Left lung (tissue), 10 donors: ENCODE measurements around the gene NELFA. TPM values are rescaled to one million over a fixed set of nuclear protein-coding genes. Genes with fewer than 3 reads are reported as not detected.

ENCODE experiments used
- ATAC-seq: fragments of 200-7000 bp; cut with Tn5 transposase; one replicate; pipeline ENCODE4 v1.9.1; 2020; ENCODE audit warnings: moderate library complexity
- DNase-seq, 4 donors: peaks; one replicate each; pipeline ENCODE4 v3.0.0-alpha.2; 2013 to 2020
- H3K27ac ChIP-seq, 2 donors: fragments of 200-600 bp; sonication (generic) in 1 of 2; one replicate each; pipeline versions ENCODE4 v1.5.0 to v1.8.0; 2020 to 2021
- H3K27me3 ChIP-seq, 2 donors: fragments of 200-600 bp; sonication (generic) in 1 of 2; one replicate each; pipeline versions ENCODE4 v1.5.0 to v1.8.0; 2020 to 2021
- H3K36me3 ChIP-seq, 2 donors: fragments of 200-600 bp; sonication (generic) in 1 of 2; one replicate each; pipeline versions ENCODE4 v1.5.0 to v1.8.0; 2020 to 2021
- H3K4me1 ChIP-seq, 2 donors: fragments of 200-600 bp; one replicate each; pipeline ENCODE4 v1.8.0; 2021
- H3K4me3 ChIP-seq, 2 donors: fragments of 200-600 bp; sonication (generic) in 1 of 2; one replicate each; pipeline versions ENCODE4 v1.5.0 to v1.8.0; 2020 to 2021; ENCODE audit warnings: mild to moderate bottlenecking in 1 of 2
- H3K9me3 ChIP-seq, 2 donors: fragments of 200-600 bp; sonication (generic) in 1 of 2; one replicate each; pipeline versions ENCODE4 v1.5.0 to v1.8.0; 2020 to 2021
- intact Hi-C, 2 donors: fragments of 100-400 bp; cut with DNase I; formaldehyde crosslinking; loops; one replicate each; pipeline versions ENCODE4 v1.11.2 to v1.14.2; 2022
- polyA plus RNA-seq, 6 donors: library from polyadenylated mRNA; unstranded; fragments of 120-200 nt; gene quantifications; one replicate each; pipeline ENCODE4 v1.2.1, GENCODE V29; 2013; ENCODE audit not compliant: insufficient read length in 6 of 6
- total RNA-seq, 2 donors: library from RNA; stranded (reverse); fragmentation: NEBNext Ultra II Directional; extraction: Animal tissue kit (Norgen Biotek cat#: 25700); gene quantifications; one replicate each; pipeline ENCODE4 v1.2.1, GENCODE V29; 2021
- TF ChIP-seq, protein P1 (sequence below), 2 donors: fragments of 200-600 bp; sonication (generic) in 1 of 2; IDR thresholded peaks; one replicate each; pipeline versions ENCODE4 v1.5.0 to v1.8.0; 2021; ENCODE audit warnings: antibody characterized with exemption in 2 of 2
- donor health status: DM: no; HTN: yes; CAD: no.
- donor health status: DM: no; HTN: no; CAD: no.

The NELFA gene
- total and polyA plus RNA-seq, 8 donors, result 22.5 to 36.4 (median 30.7) TPM

- TF ChIP-seq, protein P1, sequence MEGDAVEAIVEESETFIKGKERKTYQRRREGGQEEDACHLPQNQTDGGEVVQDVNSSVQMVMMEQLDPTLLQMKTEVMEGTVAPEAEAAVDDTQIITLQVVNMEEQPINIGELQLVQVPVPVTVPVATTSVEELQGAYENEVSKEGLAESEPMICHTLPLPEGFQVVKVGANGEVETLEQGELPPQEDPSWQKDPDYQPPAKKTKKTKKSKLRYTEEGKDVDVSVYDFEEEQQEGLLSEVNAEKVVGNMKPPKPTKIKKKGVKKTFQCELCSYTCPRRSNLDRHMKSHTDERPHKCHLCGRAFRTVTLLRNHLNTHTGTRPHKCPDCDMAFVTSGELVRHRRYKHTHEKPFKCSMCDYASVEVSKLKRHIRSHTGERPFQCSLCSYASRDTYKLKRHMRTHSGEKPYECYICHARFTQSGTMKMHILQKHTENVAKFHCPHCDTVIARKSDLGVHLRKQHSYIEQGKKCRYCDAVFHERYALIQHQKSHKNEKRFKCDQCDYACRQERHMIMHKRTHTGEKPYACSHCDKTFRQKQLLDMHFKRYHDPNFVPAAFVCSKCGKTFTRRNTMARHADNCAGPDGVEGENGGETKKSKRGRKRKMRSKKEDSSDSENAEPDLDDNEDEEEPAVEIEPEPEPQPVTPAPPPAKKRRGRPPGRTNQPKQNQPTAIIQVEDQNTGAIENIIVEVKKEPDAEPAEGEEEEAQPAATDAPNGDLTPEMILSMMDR (IDR thresholded peaks at IDR 0.05), result no peak
- Histone ChIP-seq H3K27me3 (no peaks in the 10 kb centered on the region), H3K36me3 (peaks cover 0 to 38% of the 10 kb centered on the region in 2 donors), H3K4me1 (no peaks in the 10 kb centered on the region), H3K4me3 (no peak overlapping the region), H3K9me3 (peaks cover 0 to 16% of the 10 kb centered on the region in 2 donors), H3K27ac (no peak overlapping the region)
- DNase-seq, result peak in 1 of 4 donors; percentile 28
- ATAC-seq, result no peak
- intact Hi-C loops, result no loop called here
These were observed 15.6 kb downstream of the NELFA start for GRCh38 chr4:1993169-1993516.

- Histone ChIP-seq H3K36me3 (peaks cover 0 to 43% of the 10 kb centered on the region in 2 donors), H3K9me3 (peaks cover 0 to 10% of the 10 kb centered on the region in 2 donors), H3K27me3 (no peaks in the 10 kb centered on the region), H3K27ac (no peak overlapping the region), H3K4me1 (no peaks in the 10 kb centered on the region), H3K4me3 (no peak overlapping the region)
- TF ChIP-seq, protein P1 (IDR thresholded peaks at IDR 0.05), result no peak
- no peak for ATAC-seq
- peak in 2 of 4 donors; percentile 19 to 80 for DNase-seq
- intact Hi-C loops, result no loop called here
These were observed 16.2 kb downstream of the NELFA start for GRCh38 chr4:1992468-1993168.

- intact Hi-C loops, result no loop called here
- Histone ChIP-seq H3K4me1 (no peaks in the 10 kb centered on the region), H3K9me3 (peaks cover 0 to 3% of the 10 kb centered on the region in 2 donors), H3K36me3 (peaks cover 0 to 51% of the 10 kb centered on the region in 2 donors), H3K27ac (no peak overlapping the region), H3K27me3 (no peaks in the 10 kb centered on the region), H3K4me3 (no peak overlapping the region)
- DNase-seq (peak in 2 of 4 donors; percentile 25 to 74), ATAC-seq (no peak)
- TF ChIP-seq, protein P1 (IDR thresholded peaks at IDR 0.05), result no peak
These were observed 17.0 kb downstream of the NELFA start for GRCh38 chr4:1991596-1992434.

DNA sequence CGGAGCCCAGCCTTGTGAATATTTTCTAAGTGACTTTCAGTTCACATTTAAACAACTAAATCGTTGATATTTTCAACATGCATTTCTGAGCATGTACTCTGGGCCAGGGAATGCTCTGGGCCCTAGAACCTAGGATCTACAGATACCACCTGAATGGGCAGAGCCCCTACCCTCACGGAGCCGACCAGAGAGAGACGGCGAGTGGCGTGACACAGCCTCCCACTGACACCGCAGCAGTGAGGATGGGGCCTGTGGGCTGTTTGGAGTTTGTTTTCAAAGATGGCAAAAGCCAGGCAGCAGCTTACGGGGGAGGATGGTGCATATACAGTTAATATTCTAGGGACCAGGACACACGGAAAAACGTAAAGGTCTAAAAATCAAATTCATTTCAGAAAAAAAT lies 17.7 kb downstream of the NELFA start:
- H3K36me3 ChIP-seq, result peaks cover 0 to 58% of the 10 kb centered on the region in 2 donors
- no peaks in the 10 kb centered on the region for H3K4me1 ChIP-seq
- ATAC-seq (no peak), DNase-seq (peak in 1 of 4 donors; percentile 39)
- TF ChIP-seq, protein P1 (IDR thresholded peaks at IDR 0.05), result no peak
- H3K27ac ChIP-seq, result no peak overlapping the region
- intact Hi-C loops, result no loop called here
- H3K4me3 ChIP-seq, result no peak overlapping the region
- no peaks in the 10 kb centered on the region for H3K27me3 ChIP-seq
- H3K9me3 ChIP-seq, result no peaks in the 10 kb centered on the region

DNA sequence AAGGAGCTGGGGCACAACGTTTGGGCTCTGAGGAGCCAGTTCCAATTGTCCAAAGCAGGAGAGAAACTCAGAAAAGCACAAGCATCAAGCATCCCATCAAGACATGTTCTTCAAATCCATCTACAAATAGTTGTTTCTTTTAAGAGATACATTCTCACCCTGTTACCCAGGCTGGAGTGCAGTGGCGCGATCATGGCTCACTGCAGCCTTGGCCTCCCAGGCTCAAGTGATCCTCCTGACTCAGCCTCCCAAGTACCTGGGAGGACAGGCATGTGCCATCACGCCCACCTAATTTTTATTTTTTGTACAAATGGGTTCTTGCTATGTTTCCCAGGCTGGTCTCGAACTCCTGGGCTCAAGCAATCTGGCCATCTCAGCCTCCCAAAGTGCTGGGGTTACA lies 18.1 kb downstream of the NELFA start:
- intact Hi-C loops, result no loop called here
- Histone ChIP-seq H3K36me3 (peaks cover 0 to 63% of the 10 kb centered on the region in 2 donors), H3K27me3 (no peaks in the 10 kb centered on the region), H3K4me1 (no peaks in the 10 kb centered on the region), H3K27ac (no peak overlapping the region), H3K9me3 (no peaks in the 10 kb centered on the region), H3K4me3 (no peak overlapping the region)
- no peak for DNase-seq
- no peak for ATAC-seq
- TF ChIP-seq, protein P1 (IDR thresholded peaks at IDR 0.05), result no peak
